Measurements from ENCODE around the gene RTCA. TPM values are rescaled to one million over a fixed set of nuclear protein-coding genes. Genes with fewer than 3 reads are reported as not detected.
"Not testable (repeated sequence)": the region's sequence is repeated elsewhere in the genome, so short reads cannot be mapped to it uniquely, and the experiment has no call there.

The RTCA gene
- total RNA-seq, 6 experiments from 2014 or later: 47.4 to 55.7 (median 53.2) TPM

- Mint-ChIP-seq H3K4me1 (ENCODE audit: low read depth) (peaks cover 8% of the 10 kb centered on the region; the same call in 1 of the 2 replicates), H3K4me3 (no peak overlapping the region), H3K36me3 (ENCODE audit: low read depth) (peaks cover 5% of the 10 kb centered on the region; the same call in 1 of the 2 replicates), H3K27me3 (ENCODE audit: insufficient read depth) (no peaks in the 10 kb centered on the region; the same call in none of the 2 replicates), H3K9me3 (peaks cover 3% of the 10 kb centered on the region; the same call in 1 of the 2 replicates), H3K27ac (no peak overlapping the region)
- no peak for TF ChIP-seq CTCF (IDR thresholded peaks at IDR 0.05)
- no peak for DNase-seq
Measured at GRCh38 chr1:100321100-100321493, 55.1 kb downstream of the RTCA start.

- H3K4me3 Mint-ChIP-seq: no peak overlapping the region
- H3K27ac Mint-ChIP-seq: no peak overlapping the region
- no peaks in the 10 kb centered on the region for H3K9me3 Mint-ChIP-seq
- peaks cover 5% of the 10 kb centered on the region; the same call in 1 of the 2 replicates for H3K36me3 Mint-ChIP-seq (ENCODE audit: low read depth)
- peaks cover 8% of the 10 kb centered on the region; the same call in 1 of the 2 replicates for H3K4me1 Mint-ChIP-seq (ENCODE audit: low read depth)
- no peaks in the 10 kb centered on the region; the same call in none of the 2 replicates for H3K27me3 Mint-ChIP-seq (ENCODE audit: insufficient read depth)
- TF ChIP-seq CTCF (IDR thresholded peaks at IDR 0.05): no peak
- no peak for DNase-seq
Measured at GRCh38 chr1:100321506-100321905, 55.5 kb downstream of the RTCA start.

- Mint-ChIP-seq H3K27ac (no peak overlapping the region), H3K4me3 (no peak overlapping the region), H3K27me3 (ENCODE audit: insufficient read depth) (no peaks in the 10 kb centered on the region; the same call in none of the 2 replicates), H3K36me3 (ENCODE audit: low read depth) (peaks cover 5% of the 10 kb centered on the region; the same call in 1 of the 2 replicates), H3K4me1 (ENCODE audit: low read depth) (peaks cover 8% of the 10 kb centered on the region; the same call in 1 of the 2 replicates), H3K9me3 (no peaks in the 10 kb centered on the region)
- DNase-seq: no peak
- no peak for TF ChIP-seq CTCF (IDR thresholded peaks at IDR 0.05)
Measured at GRCh38 chr1:100322436-100323211, 56.6 kb downstream of the RTCA start.

GRCh38 chr1:100323419-100324106 is 57.5 kb downstream of the RTCA start:
- peaks cover 8% of the 10 kb centered on the region; the same call in 1 of the 2 replicates for H3K4me1 Mint-ChIP-seq (ENCODE audit: low read depth)
- no peak overlapping the region for H3K4me3 Mint-ChIP-seq
- no peak for TF ChIP-seq CTCF (IDR thresholded peaks at IDR 0.05)
- peaks cover 5% of the 10 kb centered on the region; the same call in 1 of the 2 replicates for H3K36me3 Mint-ChIP-seq (ENCODE audit: low read depth)
- no peak for DNase-seq
- no peak overlapping the region for H3K27ac Mint-ChIP-seq
- H3K9me3 Mint-ChIP-seq: no peaks in the 10 kb centered on the region
- peaks cover 2% of the 10 kb centered on the region for H3K27me3 Mint-ChIP-seq (ENCODE audit: insufficient read depth)

- TF ChIP-seq CTCF (IDR thresholded peaks at IDR 0.05): no peak
- H3K9me3 Mint-ChIP-seq: no peaks in the 10 kb centered on the region
- H3K4me3 Mint-ChIP-seq: no peak overlapping the region
- H3K36me3 Mint-ChIP-seq (ENCODE audit: low read depth): no peaks in the 10 kb centered on the region
- peaks cover 2% of the 10 kb centered on the region for H3K27me3 Mint-ChIP-seq (ENCODE audit: insufficient read depth)
- DNase-seq: no peak
- no peak overlapping the region for H3K27ac Mint-ChIP-seq
- H3K4me1 Mint-ChIP-seq (ENCODE audit: low read depth): peaks cover 8% of the 10 kb centered on the region; the same call in 1 of the 2 replicates
Measured at GRCh38 chr1:100325415-100326324, 59.7 kb downstream of the RTCA start.

- DNase-seq; H3K9me3 Mint-ChIP-seq; H3K4me1 Mint-ChIP-seq (ENCODE audit: low read depth); H3K27ac Mint-ChIP-seq; H3K4me3 Mint-ChIP-seq; H3K36me3 Mint-ChIP-seq (ENCODE audit: low read depth); H3K27me3 Mint-ChIP-seq (ENCODE audit: insufficient read depth): not testable (repeated sequence)
Measured at GRCh38 chr1:100326325-100326670, 60.3 kb downstream of the RTCA start.

Data from HFFc6 (cell line).